T-helper 1 cell treated with Interleukin-12 subunit alpha and Interleukin-12 subunit beta and Interleukin-4 antibody, amounts not matched to agents 30 ng/mL and 1 ng/mL, for 36 hours (primary cell): ENCODE results near the gene PNLIPRP1. TPM values are rescaled to one million over a fixed set of nuclear protein-coding genes. Genes with fewer than 3 reads are reported as not detected.

Source experiments
- intact Hi-C: fragments of 100-400 bp; cut with micrococcal nuclease; formaldehyde crosslinking; loops from one replicate; pipeline ENCODE4 v1.15.1; 2024
- total RNA-seq: library from RNA; stranded (reverse); gene quantifications from 2 replicates; pipeline ENCODE4 v1.2.3, GENCODE V29; 2022

The PNLIPRP1 gene
- total RNA-seq, 1 donor from 2014 or later = not detected

DNA sequence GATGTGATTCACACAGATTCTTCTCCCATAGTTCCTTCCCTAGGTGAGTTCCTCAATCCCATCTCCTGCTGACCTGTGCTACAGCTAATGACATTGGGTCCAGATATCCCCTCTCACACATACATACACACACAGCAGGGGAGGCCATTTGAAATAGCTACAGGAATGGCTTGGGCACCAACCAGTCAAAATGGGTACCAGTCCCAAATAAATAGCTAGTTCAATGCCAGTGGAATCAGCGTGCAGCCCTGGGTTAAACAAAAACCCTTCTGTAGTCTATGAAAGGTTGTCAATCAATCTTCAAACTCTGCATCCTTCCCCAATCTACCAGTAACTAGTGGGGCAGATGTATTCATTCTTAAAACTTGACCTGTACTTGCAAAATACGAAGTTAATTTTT, 39.3 kb downstream of the PNLIPRP1 start:
- intact Hi-C loops = no loop called here

DNA sequence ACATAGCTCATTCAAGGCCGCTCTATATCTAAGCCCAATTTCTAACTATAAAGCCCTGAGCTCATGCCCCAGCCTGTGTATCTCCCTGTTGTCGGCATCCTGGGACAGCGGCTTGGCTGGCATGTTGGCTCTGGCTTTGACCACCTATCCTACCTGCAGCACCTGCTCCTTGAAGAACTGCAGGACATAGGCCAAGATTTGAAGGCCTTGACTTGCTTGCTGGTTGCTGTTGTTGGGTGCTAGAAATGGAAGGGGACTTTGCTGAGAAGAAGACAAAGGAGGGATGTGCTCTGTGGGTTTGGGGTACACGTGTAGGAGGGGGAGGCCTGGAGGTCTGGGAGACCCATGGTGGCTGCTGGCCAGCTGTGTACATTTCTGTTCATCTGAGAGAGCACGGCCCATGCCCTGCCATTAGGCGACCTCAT, 41.1 kb downstream of the PNLIPRP1 start:
- intact Hi-C loops = no loop called here

- intact Hi-C loops = no loop called here
Observed at GRCh38 chr10:116632596-116633215, 41.9 kb downstream of the PNLIPRP1 start.

GRCh38 chr10:116633216-116633600, 42.4 kb downstream of the PNLIPRP1 start:
- intact Hi-C loops = no loop called here

DNA sequence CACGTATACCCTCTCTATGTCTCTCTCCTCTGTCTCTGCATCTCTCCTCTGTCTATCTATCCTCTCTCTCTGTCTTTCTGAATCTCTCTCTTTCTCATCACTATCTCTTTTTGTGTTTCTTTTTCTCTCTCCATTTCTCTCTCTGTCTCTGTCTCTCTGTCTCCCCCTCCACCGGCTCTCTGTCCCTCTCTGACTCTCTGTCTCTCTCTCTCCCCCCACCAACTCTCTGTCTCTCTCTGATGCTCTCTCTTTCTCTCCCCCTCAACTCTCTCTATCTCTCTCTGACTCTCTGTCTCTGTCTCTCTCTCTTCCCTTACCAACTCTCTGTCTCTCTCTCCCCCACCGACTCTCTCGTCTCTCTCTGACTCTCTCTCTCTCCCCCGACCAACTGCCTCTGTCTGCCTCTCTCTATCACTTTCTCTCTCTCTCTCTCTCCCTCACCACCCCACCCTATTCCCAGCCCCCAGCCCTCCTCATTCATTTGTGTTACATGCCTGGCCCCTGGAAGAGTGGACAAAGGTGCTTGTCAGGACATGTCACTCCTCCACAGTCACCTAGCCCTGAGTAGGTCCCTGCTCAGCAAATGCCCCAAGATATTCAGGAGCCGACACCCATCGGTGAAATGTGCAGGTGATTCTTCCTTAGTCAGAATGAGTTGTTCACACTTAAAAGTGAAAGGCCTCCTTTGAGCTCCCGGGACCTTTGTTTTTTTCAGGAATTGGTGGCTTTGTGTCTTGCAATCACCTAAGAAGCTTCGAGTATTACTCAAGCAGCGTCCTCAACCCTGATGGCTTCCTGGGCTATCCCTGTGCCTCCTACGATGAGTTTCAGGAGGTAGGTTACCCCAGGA, 43.6 kb downstream of the PNLIPRP1 start:
- intact Hi-C loops = no loop called here

- intact Hi-C loops = no loop called here
Observed at GRCh38 chr10:116636385-116636784, 45.6 kb downstream of the PNLIPRP1 start.

GRCh38 chr10:116636976-116637375, 46.2 kb downstream of the PNLIPRP1 start:
- intact Hi-C loops = no loop called here

GRCh38 chr10:116637830-116638229, 47.1 kb downstream of the PNLIPRP1 start:
- intact Hi-C loops = no loop called here

DNA sequence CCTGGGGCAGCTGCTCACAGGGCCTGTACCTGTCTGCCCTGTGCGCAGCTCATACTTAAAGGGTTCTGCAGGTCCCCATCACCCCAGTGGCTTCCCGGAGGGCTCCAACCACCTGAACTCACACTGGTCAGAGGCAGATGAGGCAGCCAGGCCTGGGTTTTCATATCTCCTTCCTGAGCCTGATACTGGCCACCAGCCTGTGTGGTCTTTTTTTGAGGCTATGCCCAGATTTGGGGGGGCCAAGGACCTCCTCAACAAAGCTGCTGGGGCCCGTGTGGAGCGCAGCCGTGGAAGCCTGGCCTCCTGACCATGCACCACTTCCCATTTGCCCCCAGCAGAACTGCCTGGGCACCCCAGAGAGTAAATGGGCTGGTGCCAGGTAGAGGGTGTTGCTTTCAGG, 55.7 kb downstream of the PNLIPRP1 start:
- intact Hi-C loops = no loop called here

- intact Hi-C loops = no loop called here
Observed at GRCh38 chr10:116648903-116649302, 58.1 kb downstream of the PNLIPRP1 start.

GRCh38 chr10:116653885-116654284, 63.1 kb downstream of the PNLIPRP1 start:
- intact Hi-C loops = no loop called here

GRCh38 chr10:116654816-116655215, 64.1 kb downstream of the PNLIPRP1 start:
- intact Hi-C loops = no loop called here

DNA sequence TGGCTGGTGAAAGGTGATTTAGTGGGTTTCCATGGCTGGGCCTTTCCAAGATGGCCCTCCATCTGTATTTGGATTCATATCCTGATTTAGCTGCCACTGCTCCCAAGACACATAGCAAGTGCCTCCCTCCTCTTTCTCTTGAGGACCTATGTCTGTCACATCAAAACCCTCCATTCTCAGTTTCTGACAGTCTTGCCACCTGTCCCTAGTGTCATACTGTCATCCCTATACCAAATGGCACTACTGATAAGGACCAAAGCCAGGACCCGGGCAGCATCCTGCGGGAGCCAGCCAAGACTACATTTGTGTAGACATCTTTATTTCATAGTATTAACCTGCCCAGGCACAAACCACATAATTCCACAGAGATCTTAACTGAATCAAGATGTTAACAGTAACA, 64.8 kb downstream of the PNLIPRP1 start:
- intact Hi-C loops = no loop called here

DNA sequence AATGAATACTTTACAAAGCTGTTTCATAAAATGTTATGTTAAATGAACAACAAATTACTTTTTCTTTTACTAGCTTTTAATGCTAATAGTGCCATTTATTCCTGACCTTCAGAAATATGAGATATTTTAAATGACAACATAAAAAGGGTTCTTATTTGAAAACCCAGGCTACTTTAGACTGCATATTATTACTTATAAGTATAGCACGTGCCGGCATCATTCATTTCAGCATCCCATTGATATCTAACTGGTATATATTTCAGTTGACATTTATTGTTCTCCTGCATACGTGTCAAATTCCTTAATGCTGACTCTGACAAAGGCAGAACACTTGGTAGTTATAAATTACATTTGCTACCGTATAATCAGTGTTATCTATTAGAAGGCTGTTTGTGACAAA, 65.3 kb downstream of the PNLIPRP1 start:
- intact Hi-C loops = no loop called here

DNA sequence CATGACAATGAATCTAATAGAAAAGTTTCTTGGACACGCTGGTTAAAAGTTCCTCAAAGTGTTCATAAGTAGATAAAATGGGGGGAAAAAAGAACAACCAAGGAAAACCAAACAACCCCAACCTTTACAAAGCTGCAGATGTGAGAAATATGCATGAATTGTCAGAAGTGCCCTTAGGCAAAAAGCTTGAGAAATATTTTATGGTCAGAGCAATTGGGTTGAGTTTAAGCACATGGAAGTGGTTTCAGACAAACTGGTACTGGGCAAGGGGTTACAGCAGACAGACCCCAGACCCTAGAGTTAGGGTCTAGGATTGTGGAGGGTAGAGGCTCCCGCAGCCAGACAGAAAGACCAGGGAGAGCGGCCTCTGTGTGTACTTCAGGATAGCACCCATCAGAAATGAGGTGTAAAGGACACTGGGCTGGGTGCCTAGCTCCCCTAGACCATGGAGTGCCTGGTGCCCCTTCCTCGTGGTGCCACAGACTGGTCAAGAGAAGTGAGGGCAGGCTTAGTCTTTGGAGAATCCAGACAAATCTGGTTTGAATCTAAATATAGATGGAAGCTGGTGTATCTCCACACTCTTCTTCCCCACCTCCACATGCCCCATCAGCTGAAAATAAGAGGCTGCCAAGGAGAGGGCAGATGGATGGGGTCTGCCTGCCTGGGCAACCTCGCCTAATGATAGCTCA, 67.2 kb downstream of the PNLIPRP1 start:
- intact Hi-C loops = no loop called here

Other genes starting within 250 kb of the PNLIPRP1 start
- gene PNLIPRP3, start 163.1 kb upstream of the PNLIPRP1 start, total RNA-seq = not detected in 2 replicates
- not detected in 2 replicates for gene PNLIP, start 45.0 kb upstream of the PNLIPRP1 start, total RNA-seq
- gene PNLIPRP2, start 30.0 kb downstream of the PNLIPRP1 start, total RNA-seq = not detected in 2 replicates
- 0.05 and 0.10 TPM in 2 replicates for gene HSPA12A, start 151.6 kb downstream of the PNLIPRP1 start, total RNA-seq